HG02763 (cell line): ENCODE measurements around the gene SLC22A23.
"Not testable (repeated sequence)": the region's sequence is repeated elsewhere in the genome, so short reads cannot be mapped to it uniquely, and the experiment has no call there.

Experiments used
- ATAC-seq: cut with Tn5 transposase; IDR thresholded peaks from one replicate; pipeline ENCODE4 v1.9.1; 2021; ENCODE audit warnings: mild to moderate bottlenecking, moderate library complexity; ENCODE audit not compliant: unreplicated experiment

Gene SLC22A23

DNA sequence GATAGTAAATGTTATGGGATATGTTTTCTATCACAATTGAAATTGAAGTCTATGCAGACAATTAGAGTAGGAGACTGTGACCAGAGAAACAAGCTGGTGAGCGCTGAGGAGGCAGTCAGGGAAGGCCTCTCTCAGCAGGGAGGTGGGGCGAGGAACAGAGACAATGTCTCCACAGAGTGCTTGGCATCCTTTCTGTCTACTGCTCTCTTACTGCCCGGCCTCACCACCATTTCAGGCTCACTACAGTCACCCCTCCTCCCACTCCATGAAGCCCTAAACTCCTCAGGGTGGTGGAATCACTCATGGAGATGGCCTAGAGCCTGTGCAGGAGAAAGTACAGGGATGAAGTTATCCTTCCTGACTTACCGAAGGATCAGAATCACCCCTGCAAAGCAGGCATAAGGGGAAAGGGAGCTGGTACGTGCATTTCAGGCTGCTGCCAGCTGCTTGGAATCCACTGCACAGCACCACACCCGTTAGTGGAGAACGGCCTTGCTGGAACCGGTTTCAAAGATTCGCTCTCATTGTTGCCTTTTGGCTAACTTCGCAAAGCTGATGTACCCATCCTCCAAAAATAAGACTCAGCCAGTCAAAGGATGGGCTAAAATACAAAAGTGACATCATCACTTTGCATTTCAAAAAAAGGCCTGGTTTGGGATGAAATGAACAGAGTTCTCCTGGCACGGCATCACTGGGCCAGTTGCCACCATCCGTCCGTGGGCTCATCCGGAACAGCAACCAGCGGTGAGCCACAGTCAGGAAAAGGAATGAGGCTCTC, 67.3 kb downstream of the SLC22A23 start:
- ATAC-seq: no peak

DNA sequence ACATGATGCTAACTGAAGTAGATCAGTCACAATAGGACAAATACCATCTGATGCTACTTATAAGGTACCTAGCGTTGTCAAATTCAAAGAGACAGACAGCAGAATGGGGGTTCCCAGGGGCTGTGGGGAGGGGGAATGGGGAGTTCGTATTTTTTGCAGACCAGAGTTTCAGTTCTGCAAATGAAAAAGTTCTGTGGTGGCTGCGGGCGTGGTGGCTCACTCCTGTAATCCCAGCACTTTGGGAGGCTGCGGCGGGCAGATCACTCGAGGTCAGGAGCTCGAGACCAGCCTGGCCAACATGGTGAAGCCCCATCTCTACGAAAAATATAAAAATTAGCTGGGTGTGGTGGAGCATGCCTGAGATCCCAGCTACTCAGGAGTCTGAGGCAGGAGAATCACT, 68.1 kb downstream of the SLC22A23 start:
- no peak for ATAC-seq

DNA sequence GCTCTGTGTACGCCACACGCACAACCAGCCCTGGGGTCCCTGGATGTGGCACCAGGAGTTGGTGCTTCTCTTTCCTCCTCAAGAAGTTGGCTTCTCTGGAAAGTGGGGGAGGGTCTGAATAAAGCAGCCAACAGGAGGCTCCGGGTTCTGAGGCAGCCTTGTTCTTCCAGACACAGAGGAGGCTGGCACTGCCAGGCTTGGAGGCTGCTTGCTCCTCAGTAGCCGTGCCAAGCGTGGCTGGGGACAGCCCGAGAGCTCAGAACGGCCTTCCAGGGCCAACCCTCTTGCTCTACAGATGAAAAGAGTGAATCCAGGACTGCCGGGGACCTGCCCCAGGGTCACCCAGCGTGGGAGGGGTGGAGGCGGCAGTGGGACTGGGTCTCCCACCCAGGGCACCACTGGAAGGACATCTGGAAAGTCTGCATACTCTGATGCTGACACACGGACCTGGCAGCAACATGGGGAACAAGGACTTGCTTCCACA, 70.4 kb downstream of the SLC22A23 start:
- ATAC-seq: no peak

DNA sequence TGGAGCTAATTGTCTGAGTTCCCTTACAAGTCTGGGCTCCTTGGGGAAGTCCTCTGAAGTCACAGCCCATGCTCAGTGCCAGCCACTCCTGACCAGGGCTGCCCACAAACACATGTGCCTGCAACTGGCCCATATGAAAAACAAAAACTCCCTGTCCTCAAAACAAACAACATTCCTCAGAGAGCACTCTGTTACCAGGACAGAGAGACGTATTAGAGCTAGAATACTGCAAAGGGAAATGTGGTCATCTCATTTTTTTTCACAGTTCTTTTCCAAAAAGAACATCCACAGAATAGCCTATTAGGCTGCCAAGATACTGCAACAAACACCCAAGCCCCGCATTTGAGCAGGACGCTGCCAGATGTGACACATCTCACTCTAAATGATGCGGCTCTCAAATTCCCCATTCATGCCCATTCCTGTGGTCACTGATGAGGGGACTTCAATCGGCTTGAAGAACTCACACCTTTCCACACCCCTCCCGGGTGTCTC, 71.1 kb downstream of the SLC22A23 start:
- ATAC-seq: no peak

DNA sequence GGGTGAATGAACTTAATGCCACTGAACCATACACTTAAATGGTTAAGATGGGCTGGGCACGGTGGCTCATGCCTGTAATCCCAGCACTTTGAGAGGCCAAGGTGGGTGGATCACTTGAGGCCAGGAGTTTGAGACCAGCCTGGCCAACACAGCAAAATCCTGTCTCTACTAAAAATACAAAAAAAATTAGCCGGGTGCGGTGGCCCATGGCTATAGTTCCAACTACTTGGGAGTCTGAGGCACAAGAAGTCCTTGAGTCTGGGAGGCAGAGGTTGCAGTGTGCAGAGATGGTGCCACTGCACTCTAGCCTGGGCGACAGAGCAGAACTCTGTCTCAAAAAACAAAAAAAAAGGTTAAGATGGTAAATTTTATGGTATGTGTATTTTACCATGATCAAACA, 71.7 kb downstream of the SLC22A23 start:
- ATAC-seq: not testable (repeated sequence)

DNA sequence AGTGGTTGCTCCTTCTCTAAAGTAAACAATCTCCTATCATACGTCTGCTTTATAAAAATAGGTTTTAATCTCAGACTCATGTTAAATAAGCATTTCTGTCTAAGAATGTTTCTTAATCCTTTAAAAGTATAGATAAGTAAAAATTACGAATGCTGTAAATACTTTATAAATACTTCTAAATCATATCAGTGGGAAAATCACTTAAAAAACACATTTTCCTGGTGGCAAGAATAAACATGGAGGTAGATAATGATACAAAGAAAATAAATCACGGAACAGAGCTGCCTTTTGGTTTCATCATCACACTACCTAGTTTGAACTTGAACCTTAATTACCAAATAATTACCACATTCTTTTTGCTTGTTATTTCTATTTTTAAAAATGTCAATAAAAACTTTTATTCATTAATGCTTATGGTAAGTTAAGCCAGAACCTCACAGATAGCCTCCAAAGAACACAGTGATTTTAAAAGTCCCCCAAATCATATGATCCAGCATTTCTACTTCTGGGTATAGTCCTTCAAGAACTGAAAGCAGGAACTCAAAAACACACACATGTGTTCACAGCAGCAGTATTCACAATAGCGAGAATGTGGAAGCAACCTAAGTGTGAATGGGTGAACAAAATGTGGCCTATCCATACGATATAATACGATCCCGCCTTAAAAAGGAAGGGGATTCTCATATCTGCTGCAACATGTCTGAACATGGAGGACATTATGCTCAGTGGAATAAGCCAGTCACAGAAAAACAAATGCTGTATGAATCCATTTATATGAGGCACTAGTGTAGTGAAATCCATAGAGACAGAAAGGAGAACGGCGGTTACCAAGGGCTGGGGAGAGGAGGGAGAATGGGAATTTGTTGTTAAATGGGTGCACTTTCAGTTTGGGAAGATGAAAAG, 72.4 kb downstream of the SLC22A23 start:
- ATAC-seq: no peak

DNA sequence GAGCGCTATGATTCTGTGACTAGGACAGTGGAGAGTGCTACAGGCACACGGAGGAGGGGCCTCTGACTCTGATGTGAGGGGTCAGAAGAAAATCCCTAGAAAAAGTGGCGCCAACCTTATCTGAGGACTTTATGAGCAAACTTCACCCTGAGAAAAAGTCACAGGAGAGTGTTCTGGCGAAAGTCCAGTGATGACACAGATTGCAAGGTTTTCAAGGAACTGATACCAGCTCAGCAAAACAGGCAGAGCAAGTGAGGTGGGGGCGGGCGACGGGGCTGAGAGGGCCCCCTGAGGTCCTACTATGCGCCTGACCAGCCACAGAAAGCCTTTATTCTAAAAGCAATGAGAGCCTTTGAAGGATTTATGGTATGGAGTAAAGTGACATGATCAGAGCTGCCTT, 73.3 kb downstream of the SLC22A23 start:
- no peak for ATAC-seq

DNA sequence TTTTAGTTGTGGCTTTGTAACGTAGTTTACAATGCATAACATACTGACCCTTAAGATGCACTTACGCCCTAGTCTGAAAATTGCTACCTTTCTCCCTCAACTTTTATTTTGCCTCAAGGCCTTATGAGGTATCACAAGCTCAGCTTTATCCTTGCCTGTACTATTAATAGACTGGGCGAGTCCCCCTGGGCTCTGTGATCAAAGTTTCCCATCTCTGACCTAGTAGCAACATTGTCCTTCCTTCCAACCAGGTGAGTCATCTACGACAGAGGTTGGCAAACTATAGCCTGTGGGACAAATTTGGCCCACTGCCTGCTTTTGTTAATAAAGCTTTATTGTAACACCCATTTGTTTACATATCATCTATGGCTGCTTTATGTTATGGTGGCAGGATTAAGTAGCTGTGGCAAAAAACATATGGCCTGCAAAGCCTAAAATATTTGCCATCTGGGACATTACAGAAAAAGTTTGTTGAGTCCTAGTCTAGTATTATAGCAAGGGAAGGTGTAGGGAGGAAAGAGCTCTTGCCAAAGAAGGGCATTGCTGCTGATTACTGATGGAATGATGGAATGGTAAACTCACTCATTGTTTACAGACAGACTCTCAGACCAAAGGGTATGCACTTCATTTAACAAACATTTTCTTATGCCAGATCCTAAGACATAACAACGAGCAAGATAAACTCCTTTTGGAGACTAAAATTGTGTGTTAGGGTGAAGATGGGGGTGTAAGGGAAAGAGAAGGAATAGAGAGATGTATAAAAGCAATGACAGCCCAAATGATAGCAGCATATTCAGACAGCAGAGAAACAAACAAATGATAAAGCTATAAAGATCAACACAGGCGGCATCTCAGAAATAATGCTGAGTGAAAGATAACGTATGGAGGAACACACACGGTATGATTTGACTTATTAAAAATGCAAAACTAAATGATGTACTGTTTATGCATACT, 74.2 kb downstream of the SLC22A23 start:
- ATAC-seq: no peak

DNA sequence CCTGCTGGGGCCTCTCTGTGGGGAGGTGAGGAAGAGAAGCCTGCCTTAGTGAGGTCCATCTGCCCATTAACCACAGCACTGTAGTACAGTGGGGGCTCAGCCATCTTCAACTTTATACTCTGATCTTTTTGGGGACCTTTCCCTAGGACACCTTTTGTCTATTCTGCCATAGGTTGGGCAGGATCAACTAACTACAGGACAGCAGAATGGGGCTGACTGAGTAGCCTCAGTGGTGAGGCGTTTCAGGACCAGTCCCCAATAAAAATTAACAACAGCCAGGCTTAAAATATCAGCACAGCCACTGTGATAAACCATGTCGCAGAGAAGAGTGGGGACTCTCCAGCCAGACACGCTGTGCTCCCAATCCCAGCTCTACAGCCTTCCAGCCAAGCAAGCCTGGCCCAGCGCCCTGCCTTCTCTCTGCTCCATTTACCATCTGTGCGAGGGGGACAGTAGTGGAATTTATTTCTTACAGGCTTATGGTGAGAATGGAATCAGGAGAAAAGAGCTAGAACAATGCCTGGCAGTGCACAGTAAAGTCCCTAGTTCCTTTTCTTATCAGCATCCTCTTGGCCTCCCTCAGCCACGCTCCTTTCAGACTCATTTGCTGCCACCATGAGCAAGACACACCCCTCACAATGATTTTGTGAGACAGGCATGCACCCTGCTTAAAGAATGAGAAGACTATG, 75.5 kb downstream of the SLC22A23 start:
- ATAC-seq: no peak

DNA sequence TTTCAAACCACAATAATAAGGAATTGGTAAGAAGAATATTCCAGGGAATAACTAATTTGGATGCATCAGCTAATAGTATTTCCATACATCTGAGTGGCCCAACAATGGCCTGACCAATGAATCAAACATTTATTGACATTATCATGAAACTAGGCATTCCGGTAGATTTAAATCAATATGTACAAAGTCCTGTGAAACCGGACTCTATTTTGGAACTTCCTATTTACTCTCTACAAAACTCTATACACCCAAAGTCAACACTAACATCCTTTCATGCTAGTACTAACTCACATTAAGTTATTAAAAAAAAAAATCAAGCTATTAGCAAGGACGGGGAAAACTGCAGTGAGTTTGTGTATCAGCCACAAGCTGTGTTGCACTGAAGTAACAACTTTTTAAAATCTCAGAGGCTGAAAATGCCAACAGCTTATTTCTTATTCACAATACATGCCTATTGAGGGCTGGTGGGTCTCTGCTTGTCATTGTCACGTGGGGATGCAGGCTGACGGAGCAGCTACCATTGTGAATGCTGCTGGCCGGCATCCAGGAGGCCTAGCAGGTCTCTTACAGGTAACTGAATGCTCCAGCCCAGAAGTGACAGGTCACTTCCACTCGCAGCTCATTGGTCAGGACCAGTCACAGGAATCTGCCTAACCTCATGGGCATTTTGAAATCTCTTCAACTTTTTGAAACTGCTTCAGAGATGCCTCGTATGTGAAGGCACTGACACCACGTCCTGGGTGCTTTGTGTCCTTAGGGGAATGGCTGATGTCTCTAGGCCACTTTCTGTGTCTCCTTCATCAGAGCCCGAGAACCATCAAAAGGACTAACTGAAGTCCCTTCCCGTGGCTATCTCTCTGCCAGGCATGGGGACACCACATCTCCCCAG, 76.3 kb downstream of the SLC22A23 start:
- no peak for ATAC-seq

DNA sequence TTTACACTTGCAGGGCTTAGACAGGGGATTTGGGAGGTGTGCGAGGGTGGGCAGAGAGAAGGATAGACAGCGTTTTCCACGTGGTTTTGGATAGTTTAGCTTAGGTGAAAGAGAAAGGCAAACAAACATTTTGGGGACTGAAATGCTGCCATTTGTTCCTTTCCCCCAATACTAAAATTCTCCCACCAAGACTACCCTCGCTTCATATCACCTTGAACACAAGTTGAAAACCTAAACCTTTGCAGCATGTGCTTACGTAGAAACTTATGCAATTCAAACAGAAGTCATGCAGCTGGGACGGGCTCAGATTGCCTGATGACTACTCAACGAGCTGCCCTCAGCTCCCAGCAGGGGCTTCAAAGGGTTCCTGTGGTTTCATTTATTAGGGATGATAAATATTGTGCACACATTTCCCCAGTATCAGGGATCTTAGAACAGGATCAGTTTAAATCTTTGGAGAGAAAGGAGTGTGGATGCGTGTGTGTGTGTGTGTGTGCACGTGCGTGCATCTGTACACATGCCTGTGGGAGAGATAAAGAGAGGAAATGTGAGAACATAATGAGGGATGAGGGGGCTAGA, 77.3 kb downstream of the SLC22A23 start:
- no peak for ATAC-seq

DNA sequence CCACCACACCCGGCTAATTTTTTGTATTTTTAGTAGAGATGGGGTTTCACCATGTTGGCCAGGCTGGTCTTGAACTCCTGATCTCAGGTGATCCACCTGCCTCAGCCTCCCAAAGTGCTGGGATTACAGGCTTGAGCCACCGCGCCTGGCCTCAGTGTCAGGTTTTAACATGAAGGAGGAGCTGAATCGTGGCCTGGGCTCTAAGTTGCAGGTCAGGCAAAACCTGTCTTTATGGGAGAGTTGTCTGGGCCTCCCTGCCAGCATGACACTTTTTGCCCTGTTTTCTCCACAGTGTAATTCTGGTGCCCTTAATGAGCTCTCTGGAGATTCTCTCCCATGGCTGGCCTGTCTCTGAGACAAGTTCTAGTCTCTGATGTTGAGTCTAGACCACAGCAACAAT, 78.0 kb downstream of the SLC22A23 start:
- ATAC-seq: not testable (repeated sequence)

DNA sequence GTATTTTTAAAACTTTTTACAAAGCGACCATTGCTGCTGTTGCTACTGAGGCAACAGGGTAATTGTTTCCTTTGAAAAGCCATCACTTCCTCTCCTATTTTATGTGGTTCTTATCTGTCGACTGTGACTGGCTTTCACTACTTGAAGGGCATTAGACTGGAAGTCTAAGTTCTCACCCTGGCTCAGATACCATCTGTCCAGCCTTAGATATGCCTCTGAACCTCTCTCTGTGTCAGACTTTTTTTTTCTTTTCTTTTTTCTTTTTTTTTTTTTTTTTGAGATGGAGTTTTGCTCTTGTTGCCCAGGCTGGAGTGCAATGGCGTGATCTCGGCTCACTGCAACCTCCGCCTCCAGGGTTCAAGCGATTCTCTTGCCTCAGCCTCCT, 78.5 kb downstream of the SLC22A23 start:
- ATAC-seq: not testable (repeated sequence)

DNA sequence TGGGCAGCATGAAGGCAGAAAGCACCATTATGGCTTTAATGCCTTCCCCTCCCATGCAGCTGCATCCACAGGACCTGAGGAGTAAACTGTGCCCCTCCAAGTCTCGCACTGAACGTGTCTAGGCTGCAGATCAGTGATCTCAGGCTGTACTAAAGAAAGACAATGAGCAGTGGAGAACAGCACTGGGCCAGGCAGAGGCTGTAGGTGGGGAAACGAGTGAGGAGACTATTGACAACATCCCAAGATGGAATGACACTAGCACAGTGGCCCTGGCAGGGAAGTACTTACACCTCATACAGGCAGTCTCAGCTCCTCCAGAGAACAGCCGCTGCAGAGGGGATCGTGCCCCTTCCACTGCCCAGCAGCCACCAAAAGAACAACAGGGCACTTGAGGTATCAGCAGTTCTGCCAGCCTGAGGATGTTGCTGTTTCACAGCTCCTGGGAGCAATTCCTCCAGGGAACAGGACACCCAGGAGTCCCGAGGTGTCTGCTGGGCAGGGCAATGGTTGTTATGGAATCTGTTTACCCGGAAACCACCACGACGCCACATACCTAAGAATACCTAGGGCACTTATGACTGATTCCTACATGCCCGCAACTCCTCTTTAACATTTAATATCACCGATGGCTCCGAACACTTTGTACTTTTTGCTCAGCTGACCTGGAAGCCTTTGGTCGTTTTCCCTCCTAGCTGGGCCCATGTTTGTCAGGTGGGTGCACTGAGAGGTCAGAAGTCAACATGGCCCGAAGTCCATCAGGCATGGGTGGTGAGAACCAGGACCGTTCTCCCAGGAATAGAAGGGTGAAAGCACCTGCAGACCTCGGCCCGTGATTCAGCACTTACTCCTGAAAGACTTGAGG, 79.1 kb downstream of the SLC22A23 start:
- ATAC-seq: no peak

DNA sequence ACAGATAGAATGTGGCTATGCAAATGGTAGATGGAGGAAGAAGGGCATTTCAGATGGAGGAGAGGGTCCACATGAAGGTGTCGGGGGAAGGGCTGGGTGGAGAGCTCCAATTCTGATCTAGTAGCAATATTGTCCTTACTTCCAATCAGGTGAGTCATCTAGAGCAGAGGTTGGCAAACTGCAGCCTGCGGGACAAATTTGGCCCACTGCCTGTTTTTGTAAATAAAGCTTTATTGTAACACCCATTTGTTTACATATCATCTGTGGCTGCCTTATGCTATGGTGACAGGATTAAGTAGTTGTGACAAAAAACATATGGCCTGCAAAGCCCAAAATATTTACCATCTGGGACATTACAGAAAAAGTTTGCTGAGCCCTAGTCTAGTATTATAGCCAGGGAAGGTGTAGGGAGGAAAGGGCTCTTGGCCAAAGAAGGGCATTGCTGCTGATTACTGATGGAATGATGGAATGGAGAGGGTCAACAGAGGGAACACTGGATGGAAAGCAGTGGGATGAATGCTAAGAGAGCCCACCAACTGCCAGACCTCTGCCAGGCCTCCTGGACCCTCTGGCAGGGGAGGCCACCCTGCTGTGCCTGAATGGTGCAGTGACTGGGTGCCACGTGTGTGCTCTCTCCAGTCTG, 79.8 kb downstream of the SLC22A23 start:
- no peak for ATAC-seq

DNA sequence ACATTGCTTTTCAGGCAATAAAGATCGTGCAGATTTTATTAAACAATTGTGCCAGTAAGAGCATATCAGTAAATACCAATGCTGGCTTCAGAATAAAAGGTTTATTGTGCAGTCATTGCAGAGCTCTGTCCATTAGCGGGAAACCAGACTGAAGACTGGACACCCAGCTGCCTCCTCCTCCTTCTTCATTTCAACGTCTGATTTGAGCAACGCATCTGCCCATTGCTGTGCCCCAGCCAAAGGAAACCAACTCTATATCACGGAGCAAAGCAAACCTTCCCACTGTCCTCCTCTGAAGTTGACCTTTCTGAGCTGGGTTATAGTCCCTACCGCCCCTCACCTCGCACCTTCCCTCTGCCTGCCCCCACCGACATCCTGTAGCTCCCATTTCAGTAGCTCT, 80.8 kb downstream of the SLC22A23 start:
- ATAC-seq: no peak

DNA sequence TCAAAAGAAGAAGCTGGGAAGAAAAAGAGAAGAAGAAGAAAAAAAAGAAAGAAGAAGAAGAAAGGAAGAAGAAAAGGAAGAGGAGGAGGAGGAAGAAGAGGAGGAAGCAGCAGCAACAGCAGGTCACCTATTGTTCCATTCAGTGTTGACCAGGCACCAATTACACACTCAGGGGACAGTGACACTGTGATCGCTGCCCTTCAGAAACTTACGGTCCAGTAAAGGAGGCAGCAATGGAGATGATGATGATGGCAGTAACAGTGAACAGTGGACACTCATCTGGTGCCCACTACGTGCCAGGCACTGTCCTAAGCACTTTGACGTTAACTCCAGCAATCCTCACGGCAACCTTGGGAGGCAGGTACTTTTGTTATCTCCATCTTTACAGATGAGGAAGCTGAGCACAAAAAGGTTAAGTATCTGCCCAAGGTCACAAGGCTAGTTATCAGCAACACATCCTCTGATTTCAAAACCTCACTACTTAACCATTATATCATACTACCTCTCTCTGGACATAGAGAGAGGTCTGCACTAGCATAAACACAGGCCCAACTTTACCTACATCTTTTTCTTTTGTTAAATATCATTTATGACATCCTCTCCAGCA, 83.2 kb downstream of the SLC22A23 start:
- no peak for ATAC-seq
